Epidermal melanocyte (primary cell): Measurements from ENCODE around the gene WDFY1.
A peak's percentile ranks its signal among the peaks of the same experiment; 100 is the strongest.

Source experiments
- DNase-seq: peaks from one replicate; pipeline ENCODE4 v3.0.0; 2011; ENCODE audit warnings: low spot score; ENCODE audit not compliant: insufficient read length

The WDFY1 gene

DNA sequence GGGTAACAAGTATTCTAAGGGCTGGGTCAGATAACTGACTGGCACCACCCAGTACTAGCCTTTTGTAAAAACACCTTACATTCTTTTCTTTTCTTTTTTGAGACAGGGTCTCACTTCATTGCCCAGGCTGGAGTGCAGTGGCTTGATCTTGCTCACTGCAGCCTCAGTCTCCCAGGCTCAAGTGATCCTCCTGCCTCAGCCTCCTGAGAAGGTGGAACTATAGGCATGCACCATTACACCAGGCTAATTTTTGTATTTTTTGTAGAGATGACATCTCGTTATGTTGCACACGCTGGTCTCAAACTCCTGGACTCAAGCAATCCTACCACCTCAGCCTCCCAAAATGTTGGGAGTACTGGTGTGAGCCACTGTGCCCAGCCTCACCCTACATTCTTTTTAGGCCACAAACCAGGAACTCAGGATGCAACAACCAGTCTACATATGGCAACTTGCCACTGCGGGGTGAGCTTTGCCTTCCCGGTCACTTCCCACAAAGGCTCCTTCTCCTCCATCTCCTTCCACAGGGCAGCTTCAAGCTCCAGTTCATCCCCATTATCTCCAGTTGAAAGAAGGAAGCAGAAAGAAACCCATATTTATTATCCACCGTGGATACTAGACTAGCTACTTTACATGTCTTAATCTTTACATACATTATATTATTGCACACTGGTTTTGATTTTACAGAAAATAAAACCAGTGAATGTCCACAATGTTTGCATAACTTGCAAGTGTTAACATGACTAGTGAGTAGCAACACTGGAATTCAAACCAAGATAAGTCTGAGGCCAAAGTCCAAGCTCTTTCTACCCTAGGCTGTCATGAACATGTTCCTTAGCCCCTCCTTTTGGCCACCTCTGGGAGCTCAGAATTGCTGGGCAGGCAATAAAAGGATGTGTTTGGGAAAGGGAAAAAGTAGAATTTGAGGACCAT is 84.1 kb downstream of the WDFY1 start:
- no peak for DNase-seq

DNA sequence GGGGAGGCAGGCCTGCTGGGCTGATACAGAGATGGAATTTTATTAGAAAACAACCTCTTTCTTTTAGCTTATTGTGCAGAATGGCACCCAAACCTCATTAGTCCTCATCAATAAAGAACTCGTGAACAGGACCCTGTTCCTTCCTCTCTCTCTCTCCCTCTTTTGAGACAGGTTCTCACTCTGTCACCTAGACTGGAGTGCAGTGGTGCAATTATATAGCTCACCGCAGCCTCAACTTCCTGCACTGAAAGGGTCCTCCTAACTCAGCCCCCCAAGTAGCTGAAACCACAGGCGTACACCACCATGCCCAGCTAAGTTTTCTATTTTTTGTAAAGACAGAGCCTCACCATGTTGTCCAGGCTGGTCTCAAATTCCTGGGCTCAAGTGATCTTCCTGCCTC is 86.1 kb downstream of the WDFY1 start:
- no peak for DNase-seq

GRCh38 chr2:223856584-223856983 is 88.6 kb downstream of the WDFY1 start:
- no peak for DNase-seq

DNA sequence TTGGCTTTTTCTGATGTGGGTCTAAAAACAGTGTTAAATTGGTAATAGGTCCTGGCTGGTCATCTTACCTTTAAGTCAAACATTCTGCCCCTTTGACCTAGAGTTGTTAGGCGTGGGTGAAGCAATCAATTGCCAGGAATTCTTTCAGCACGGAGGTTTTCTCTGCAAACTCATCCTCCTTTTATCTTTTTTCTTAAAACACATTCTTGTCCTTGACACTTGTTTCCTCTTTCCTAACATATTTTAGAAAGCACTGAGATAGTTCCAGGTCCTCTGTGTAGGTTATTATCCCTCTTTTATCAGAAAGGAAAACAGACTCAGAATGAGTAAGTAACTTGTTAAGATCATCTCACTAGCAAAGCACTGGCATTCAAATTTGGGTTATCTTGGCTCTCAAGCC is 89.1 kb downstream of the WDFY1 start:
- DNase-seq = no peak

DNA sequence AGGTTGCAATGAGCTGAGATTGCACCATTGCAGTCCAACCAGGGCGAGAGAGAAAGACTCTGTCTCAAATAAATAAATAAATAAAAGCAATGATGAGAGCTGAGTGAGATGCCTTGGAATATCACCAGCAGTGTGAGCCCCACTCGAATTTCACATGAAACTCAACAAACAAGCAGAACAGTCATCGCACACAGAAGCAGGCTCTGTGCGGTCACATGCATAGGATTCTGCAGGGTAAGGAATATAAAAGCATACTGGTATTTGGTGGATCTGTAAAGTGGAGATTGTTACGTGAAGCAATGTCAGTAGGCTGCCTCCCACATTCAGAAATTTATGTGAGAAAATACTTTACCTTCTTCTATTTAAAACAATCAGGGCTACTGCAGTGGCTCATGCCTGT is 89.7 kb downstream of the WDFY1 start:
- peak; percentile 64 for DNase-seq

GRCh38 chr2:223854741-223855140 is 90.4 kb downstream of the WDFY1 start:
- no peak for DNase-seq

DNA sequence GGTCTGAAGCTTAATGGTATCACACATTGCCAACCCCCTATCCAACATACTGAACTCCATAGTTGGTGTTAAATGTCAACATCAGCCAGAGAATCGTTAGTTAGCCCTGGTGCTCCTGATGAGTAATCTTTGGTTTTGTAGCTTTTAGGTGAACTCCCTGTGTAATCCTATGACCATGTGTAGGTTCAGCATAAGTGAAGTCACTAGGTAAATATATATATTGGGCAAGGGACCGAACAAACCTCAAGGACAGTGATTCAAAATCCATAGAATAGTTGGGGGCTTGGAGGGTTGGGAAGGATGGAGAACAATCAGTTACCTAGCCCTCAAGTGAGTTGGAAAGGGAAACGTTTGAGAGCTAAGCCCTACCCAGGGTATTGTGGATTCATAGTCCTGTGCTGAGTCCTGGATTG is 91.7 kb downstream of the WDFY1 start:
- no peak for DNase-seq

- DNase-seq = no peak
Observed at GRCh38 chr2:223852281-223852795, 92.8 kb downstream of the WDFY1 start.

DNA sequence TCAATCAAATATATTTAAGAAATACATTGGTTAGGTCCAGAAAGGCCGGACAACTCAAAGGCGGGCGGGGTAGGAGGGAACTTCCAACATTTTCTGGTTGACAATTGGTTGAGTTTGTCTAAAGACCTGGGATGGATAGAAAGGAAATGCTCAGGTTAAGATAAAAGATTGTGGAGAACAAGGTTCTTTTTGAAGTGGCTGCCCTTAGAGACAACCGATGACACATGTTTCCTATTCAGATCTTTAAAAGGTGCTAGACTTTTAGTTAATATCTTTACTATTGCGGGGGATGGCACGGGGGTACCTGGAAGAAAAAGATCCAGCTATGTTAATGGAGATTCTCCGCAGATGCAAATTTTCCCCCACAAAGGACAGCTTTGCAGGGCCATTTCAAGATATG is 97.7 kb downstream of the WDFY1 start:
- DNase-seq = no peak

GRCh38 chr2:223846515-223846914 is 98.6 kb downstream of the WDFY1 start:
- no peak for DNase-seq

DNA sequence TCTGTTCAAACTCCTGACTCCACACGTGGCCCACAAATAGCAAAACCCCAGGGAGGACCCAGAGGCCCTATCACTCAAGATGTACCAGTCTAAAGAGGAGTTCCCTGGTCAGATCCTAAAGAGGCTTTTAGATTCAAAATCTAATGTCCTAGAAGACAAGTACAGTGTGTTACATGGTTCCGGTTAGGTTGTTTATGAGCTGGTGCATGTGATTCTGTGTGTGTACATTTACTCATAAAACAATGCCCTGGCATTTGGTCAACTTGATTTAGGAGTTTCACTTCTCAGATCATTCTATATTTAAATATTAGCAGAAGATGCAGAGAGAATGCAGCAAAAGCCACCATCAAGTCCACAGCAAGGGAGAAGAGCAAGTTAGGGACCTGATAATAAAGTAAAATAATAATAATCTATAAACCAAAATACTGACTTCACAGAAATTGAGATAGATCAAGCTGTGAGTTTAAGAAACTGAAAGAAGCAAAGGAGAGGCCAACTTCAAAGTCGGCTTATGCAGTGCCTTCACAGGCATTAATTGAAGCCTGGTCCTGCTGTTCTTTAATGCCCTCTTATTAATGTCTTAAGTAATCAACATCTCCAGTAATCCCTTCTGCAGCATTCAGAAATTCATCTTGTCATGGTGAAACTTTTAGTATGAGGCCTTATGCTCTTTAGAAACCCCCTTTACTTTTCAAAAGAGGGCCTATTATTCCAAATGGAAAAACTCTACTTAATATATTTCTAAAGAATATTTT is 103.5 kb downstream of the WDFY1 start:
- DNase-seq = no peak

- DNase-seq = peak; percentile 68
Observed at GRCh38 chr2:223837287-223838061, 107.7 kb downstream of the WDFY1 start, which contains the start of gene AP1S3. Gene AP1S3, minus strand, starts transcription at chr2:223837582. Its CDS starts 132 bp downstream, at chr2:223837450.

DNA sequence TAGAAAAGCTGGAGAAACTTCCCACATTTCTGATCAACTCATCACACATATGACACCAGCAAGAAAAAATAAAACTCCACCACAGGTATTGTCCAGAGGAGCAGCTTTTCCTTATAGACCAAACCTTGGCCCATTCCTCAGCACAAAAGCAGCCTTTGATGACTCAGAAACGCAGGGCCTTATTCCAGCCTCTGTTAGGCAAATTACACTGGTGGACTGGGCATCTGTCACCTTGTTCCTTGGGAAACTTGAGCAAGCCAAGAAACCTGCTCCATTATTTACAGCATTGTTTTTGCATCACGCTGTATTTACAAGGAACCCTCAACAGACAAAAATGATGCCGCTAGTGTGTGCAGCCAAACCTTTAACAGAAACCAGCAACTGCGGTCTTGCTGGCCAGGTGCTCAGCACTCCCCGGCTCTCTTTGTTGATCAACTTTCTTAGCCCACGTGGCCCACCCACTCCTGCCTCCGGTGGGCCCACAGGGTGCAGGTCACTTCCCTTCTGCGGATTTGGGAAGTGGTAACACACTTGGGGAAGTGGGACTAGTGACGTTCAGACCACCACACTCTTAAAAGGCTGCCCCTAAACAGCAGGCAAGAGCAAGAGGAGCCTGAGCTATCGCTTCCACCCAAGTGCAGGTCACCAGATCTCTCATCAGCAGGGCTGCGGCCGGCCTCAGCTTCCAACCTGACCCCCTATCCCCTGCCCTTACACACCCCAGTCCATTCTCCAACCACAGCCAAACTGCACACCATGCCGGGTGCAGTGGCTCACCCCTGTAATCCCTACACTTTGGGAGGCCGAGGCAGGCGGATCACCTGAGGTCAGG is 109.2 kb downstream of the WDFY1 start:
- no peak for DNase-seq

- DNase-seq = no peak
Observed at GRCh38 chr2:223834431-223834830, 110.7 kb downstream of the WDFY1 start.

DNA sequence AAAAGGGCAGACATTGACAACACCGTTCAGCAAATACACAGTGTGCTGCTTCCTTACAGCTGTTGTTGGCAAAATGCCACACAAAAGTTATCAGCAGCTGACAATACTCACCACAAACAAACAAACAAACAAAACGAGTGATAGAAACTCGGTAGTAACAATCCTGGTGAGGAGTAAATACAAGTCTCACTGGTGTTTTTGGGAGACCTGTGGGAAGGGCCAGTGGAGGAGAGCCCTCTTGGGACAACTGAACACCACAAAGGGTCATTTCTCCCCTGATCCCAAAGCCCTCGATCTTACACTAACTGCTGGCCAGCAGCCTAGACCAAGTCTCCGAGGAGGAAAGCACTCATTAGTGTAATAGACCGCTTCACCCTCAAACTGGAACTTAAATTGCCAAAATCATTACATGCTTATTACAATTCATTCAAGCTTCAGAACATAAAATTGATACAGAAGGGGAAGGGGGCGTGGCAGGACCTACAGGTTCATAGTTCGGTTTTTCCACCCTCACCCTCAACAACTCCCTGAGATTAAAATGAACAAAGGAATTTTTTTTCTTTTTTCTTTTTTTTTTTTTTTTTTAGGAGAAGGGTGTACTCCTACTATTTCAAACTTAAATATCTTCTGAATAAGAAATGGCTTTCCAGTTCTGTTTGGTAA is 112.8 kb downstream of the WDFY1 start:
- no peak for DNase-seq

GRCh38 chr2:223829128-223829527 is 116.0 kb downstream of the WDFY1 start:
- no peak for DNase-seq

GRCh38 chr2:223828314-223828713 is 116.8 kb downstream of the WDFY1 start:
- no peak for DNase-seq

- DNase-seq = no peak
Observed at GRCh38 chr2:223826995-223827394, 118.1 kb downstream of the WDFY1 start.
